GM21390 (cell line): Measurements from ENCODE around the gene SLFN5.
"Not testable (repeated sequence)": the region's sequence is repeated elsewhere in the genome, so short reads cannot be mapped to it uniquely, and the experiment has no call there.

Experiments used
- ATAC-seq: cut with Tn5 transposase; IDR thresholded peaks from one replicate; pipeline ENCODE4 v1.9.1; 2021; ENCODE audit not compliant: unreplicated experiment

Gene SLFN5

DNA sequence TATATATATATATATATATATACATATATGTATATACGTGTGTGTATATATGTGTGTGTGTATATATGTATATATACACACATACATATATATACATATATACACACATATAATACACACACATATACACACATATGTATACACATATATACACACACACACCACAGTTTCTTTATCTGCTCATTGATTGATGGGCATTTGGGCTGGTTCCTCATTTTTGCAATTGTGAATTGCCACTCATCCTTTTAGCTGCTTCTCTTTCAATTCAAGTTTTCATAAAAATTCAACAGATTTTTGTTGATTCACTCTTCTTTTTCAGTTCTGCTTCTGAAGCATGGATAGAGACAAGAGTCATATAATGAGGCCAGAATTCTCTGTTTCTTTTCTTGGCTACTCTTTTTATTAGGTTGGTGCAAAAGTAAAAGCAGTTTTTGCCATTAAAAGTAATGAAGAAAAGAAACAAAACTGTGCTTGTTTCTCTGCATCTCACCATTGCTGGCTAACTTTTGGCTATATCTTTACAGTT lies 44.5 kb downstream of the SLFN5 start:
- no peak for ATAC-seq

DNA sequence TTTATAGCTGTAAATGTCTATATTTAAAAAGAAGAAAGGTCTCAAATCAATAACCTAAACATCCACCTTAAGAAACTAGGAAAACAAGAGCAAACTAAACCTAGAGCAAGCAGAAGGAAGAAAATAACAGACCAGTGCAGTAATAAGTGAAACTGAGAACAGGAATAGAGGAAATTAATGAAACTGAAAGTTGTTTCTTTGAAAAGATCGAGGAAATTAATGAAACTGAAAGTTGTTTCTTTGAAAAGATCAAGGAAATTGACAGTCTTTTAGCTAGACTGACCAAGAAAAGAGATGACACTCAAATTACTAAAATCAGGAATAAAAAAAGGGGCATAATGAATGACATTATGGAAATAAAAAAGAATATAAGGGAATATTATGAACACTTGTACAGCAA lies 46.4 kb downstream of the SLFN5 start:
- no peak for ATAC-seq

DNA sequence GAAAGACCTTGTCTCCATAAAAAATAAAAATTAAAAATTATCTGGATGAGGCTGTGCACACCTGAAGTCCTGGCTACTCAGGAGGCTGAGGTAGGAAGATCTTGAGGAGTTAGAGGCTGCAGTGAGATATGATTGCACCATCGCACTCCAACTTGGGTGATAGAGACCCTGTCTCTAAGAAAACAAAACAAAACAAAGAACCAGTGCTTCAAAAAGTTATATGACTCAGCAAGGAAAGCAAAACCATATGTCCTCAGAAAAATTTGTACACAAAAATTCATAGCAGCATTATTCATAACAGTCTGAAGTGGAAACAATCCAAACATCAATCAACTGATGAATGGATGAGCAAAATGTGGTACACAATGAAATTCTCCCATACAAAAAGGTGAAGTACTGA lies 48.9 kb downstream of the SLFN5 start:
- ATAC-seq: no peak

GRCh38 chr17:35293151-35293847 lies 50.4 kb downstream of the SLFN5 start:
- ATAC-seq: no peak

- no peak for ATAC-seq
Observed at GRCh38 chr17:35294756-35295155, 51.9 kb downstream of the SLFN5 start.

DNA sequence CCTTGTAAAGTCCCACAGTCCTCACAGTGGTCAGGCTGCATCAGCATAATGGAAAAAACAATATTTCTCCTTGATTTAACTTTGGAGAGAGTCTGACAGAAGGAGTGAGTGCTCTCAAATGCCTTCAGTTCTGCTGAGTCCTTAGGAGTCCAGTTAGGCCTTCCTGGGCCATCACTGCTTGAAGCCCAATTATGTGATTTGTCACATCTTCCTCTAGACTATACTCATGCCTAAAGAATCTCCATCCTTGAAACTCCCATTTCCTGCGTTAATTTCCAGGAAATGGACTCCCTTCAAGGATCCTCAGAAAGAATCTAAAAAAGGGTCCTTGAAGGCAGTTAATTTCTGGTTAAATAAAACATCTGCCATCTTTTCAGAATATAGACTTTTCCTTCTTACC lies 52.8 kb downstream of the SLFN5 start:
- no peak for ATAC-seq

- ATAC-seq: no peak
Observed at GRCh38 chr17:35297666-35298065, 54.8 kb downstream of the SLFN5 start.

DNA sequence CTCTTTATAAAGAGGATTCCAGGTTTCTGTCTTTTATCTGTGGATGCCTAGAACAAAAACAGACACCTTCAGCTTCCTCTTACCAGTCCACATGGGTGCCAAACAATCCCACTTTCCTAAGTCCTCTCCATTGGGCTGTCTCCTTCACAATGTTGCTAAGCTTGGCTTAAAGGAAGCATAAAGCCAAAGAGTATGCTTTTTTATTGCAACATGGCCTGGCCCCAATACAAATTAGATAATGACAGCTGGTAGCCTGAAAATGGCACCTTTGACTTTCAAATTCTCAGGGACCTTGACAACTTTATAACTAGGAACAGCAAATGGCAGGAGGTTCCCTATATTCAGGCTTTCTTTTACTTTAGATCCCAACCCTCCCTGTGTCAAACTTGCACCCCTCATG lies 55.8 kb downstream of the SLFN5 start:
- no peak for ATAC-seq

DNA sequence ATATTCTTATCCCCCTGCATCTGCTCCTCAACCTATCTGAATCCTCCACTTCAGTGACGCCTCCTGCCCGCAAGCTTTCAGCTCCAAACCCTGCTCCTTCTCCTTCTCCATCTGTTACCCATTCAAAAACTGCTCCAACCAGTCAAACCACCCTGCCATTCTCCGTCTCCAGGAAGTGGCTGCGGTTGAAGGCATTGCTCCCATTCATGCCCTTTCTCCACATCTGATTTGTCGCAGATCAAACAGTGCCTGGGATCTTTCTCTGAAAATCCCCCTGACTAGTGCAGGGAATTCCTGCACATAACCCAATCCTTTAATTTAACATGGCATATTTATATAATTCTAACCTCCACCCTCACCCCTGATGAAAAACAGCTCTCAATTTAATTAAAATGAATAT lies 56.3 kb downstream of the SLFN5 start:
- ATAC-seq: no peak

- ATAC-seq: not testable (repeated sequence)
Observed at GRCh38 chr17:35309345-35309744, 66.5 kb downstream of the SLFN5 start.

DNA sequence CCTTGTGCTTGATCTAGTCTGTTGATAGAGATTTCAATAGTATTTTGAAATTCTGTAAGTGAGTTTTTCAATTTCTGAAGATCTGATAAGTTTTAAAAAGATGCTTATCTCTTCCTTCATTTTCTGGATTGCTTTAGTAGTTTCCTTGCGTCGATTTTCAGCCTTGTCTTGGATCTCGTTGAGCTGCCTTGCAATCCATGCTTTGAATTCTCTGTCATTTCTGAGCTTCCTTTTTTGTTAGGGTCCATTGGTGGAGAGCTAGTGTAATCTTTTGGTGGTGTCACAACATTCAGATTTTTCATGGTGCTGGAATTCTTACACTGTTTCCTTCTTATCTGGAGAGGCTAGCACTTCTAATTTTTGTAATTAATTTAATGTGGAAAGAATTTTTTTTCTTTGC lies 69.5 kb downstream of the SLFN5 start:
- no peak for ATAC-seq

- peak; percentile 55 for ATAC-seq
Observed at GRCh38 chr17:35312790-35313711, 70.2 kb downstream of the SLFN5 start.

- ATAC-seq: no peak
Observed at GRCh38 chr17:35313875-35314409, 71.1 kb downstream of the SLFN5 start.

GRCh38 chr17:35314415-35315216 lies 71.7 kb downstream of the SLFN5 start:
- no peak for ATAC-seq

DNA sequence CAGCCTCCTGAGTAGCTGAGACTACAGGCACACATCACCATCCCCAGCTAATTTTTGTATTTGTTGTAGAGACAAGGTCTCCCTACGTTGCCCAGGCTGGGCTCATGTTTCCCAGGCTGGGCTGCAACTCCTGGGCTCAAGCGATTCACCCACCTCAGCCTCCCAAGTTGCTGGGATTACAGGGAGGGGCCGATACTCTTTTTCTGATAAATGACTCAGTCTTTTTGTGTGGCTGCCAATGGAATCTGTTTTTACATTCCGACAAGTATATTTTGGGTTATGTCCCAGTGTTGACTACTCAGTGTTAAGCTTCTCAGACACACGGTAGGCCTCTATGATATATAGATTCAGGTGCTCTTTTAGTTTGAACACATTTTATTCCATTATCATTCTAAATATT lies 72.4 kb downstream of the SLFN5 start:
- no peak for ATAC-seq

- ATAC-seq: no peak
Observed at GRCh38 chr17:35315971-35316370, 73.1 kb downstream of the SLFN5 start.

- no peak for ATAC-seq
Observed at GRCh38 chr17:35322749-35323148, 79.9 kb downstream of the SLFN5 start.
